B cell (primary cell): Measurements from ENCODE around the gene CEP112. TPM values are rescaled to one million over a fixed set of nuclear protein-coding genes. Genes with fewer than 3 reads are reported as not detected.

ENCODE experiments used
- ATAC-seq: fragments of 200-7000 bp; cut with Tn5 transposase; one replicate; pipeline ENCODE4 v1.10.0; 2021; ENCODE audit warnings: low read depth, mild to moderate bottlenecking, moderate number of reproducible peaks, moderate library complexity
- CTCF ChIA-PET: fragments of 350-600 bp; sonication (Branson Sonifier 250); formaldehyde crosslinking; loops from one replicate; lab custom pipeline; 2021; ENCODE audit warnings: antibody characterized with exemption, inconsistent platforms; lab: Charles Lee
- POLR2A ChIA-PET: fragments of 350-600 bp; sonication (Branson Sonifier 250); formaldehyde crosslinking; loops from one replicate; lab custom pipeline; 2021; ENCODE audit warnings: antibody characterized with exemption; lab: Charles Lee
- DNase-seq: peaks from one replicate; pipeline ENCODE4 v3.0.0; 2013
- H2AFZ ChIP-seq: 2 replicates; pipeline ENCODE4 v1.6.1; 2012; ENCODE audit warnings: mild to moderate bottlenecking, low read depth, low read length; ENCODE audit not compliant: insufficient read depth, poor library complexity, severe bottlenecking
- H3K27ac ChIP-seq, 2 donors: 1 replicate in 1 of 2; 2 replicates in 1 of 2; pipeline ENCODE4 v1.5.1; 2012 to 2013; ENCODE audit warnings: low read length in 2 of 2, mild to moderate bottlenecking in 2 of 2, moderate library complexity in 1 of 2
- H3K27me3 ChIP-seq, 4 experiments: fragments of 200-600 bp in 1 of 4; sonication (generic) in 1 of 4; replicated peaks in 1 of 4; 1 replicate in 2 of 4; 2 replicates in 2 of 4; pipeline versions ENCODE4 v1.6.1 to v1.7.0; 2013 to 2016; ENCODE audit warnings: low read length in 3 of 4, mild to moderate bottlenecking in 2 of 4, mixed read lengths in 1 of 4, moderate library complexity in 1 of 4; ENCODE audit not compliant: insufficient read depth in 4 of 4, control insufficient read depth in 3 of 4; ENCODE audit errors: control extremely low read depth in 1 of 4
- H3K36me3 ChIP-seq, 2 experiments: replicated peaks in 1 of 2; 1 replicate in 1 of 2; 2 replicates in 1 of 2; pipeline versions ENCODE4 v1.6.1 to v1.7.1; 2013; ENCODE audit warnings: low read length in 1 of 2; ENCODE audit not compliant: insufficient read depth in 2 of 2, control insufficient read depth in 1 of 2; ENCODE audit errors: control extremely low read depth in 1 of 2, extremely low read depth in 1 of 2
- H3K4me1 ChIP-seq, 2 donors: fragments of 200-600 bp in 1 of 2; sonication (generic) in 1 of 2; 1 replicate in 1 of 2; 2 replicates in 1 of 2; pipeline versions ENCODE4 v1.5.1 to v1.6.1; 2013 to 2017; ENCODE audit warnings: low read length in 2 of 2; ENCODE audit not compliant: control insufficient read depth in 2 of 2, insufficient read depth in 2 of 2
- H3K4me2 ChIP-seq: replicated peaks from 2 replicates; pipeline ENCODE3; 2012; ENCODE audit warnings: mild to moderate bottlenecking, low read depth, low read length; ENCODE audit not compliant: poor library complexity, severe bottlenecking
- H3K4me3 ChIP-seq, 5 experiments: fragments of 200-600 bp in 1 of 5; sonication (generic) in 1 of 5; 1 replicate in 3 of 5; 2 replicates in 2 of 5; pipeline versions ENCODE4 v1.5.1 to v1.7.0; 2011 to 2016; ENCODE audit warnings: low read length in 4 of 5, mild to moderate bottlenecking in 4 of 5, low read depth in 2 of 5, control low read depth in 1 of 5, moderate library complexity in 1 of 5; ENCODE audit not compliant: insufficient read depth in 1 of 5; ENCODE audit errors: control extremely low read depth in 1 of 5, extremely low read depth in 1 of 5
- H3K79me2 ChIP-seq: fragments of 200-600 bp; sonication (generic); one replicate; pipeline ENCODE4 v1.6.0; 2016; ENCODE audit warnings: low read length; ENCODE audit not compliant: control insufficient read depth, insufficient read depth
- H3K9ac ChIP-seq: fragments of 200-600 bp; sonication (generic); 2 replicates; pipeline ENCODE4 v1.6.1; 2017; ENCODE audit warnings: mild to moderate bottlenecking, low read length, moderate library complexity
- H3K9me3 ChIP-seq, 3 donors: one replicate each; pipeline versions ENCODE4 v1.6.1 to v1.7.1; 2013; ENCODE audit warnings: low read length in 2 of 3; ENCODE audit not compliant: control insufficient read depth in 2 of 3, insufficient read depth in 1 of 3; ENCODE audit errors: control extremely low read depth in 1 of 3
- H4K20me1 ChIP-seq: 2 replicates; pipeline ENCODE4 v1.6.0; 2012; ENCODE audit warnings: mild to moderate bottlenecking, low read length; ENCODE audit not compliant: insufficient read depth, control insufficient read depth, poor library complexity, severe bottlenecking
- H3K27ac Mint-ChIP-seq: one replicate; pipeline ENCODE4 v1.8.0; 2021; ENCODE audit warnings: mixed read lengths
- H3K27me3 Mint-ChIP-seq: one replicate; pipeline ENCODE4 v1.8.0; 2021; ENCODE audit warnings: mixed read lengths
- H3K4me1 Mint-ChIP-seq: one replicate; pipeline ENCODE4 v1.8.0; 2021; ENCODE audit warnings: mixed read lengths
- H3K4me3 Mint-ChIP-seq: one replicate; pipeline ENCODE4 v1.8.0; 2021; ENCODE audit warnings: mixed read lengths
- H3K9me3 Mint-ChIP-seq: one replicate; pipeline ENCODE4 v1.8.0; 2022; ENCODE audit warnings: mixed read lengths; ENCODE audit not compliant: insufficient read depth
- EZH2 ChIP-seq: IDR thresholded peaks from 2 replicates; pipeline ENCODE4 v1.6.1; 2012; ENCODE audit warnings: borderline replicate concordance, low read depth, mild to moderate bottlenecking, moderate library complexity, low read length; ENCODE audit not compliant: insufficient read depth, poor library complexity, severe bottlenecking
- WGBS: methylation state at CpG from one replicate; pipeline ENCODE4 v1.1.5; 2013; ENCODE audit warnings: missing lambda C conversion rate; ENCODE audit not compliant: insufficient coverage; 5-methylcytosine and 5-hydroxymethylcytosine counted together
- intact Hi-C: fragments of 100-400 bp; cut with micrococcal nuclease; formaldehyde crosslinking; loops from one replicate; pipeline ENCODE4 v1.10.0; 2022
- polyA plus RNA-seq: library from polyadenylated mRNA; depleted of rRNA; stranded (reverse); fragments of >200 nt; gene quantifications from 2 replicates; pipeline ENCODE4 v1.2.3, GENCODE V29; 2012
- total RNA-seq, 2 donors: library from RNA; stranded (reverse); fragments of 120-200 nt in 1 of 2; gene quantifications; 1 replicate in 1 of 2; 2 replicates in 1 of 2; pipeline versions ENCODE4 v1.2.3 to v1.2.4, GENCODE V29; 2013 to 2022
- TF ChIP-seq, protein P1 (sequence below): fragments of 200-600 bp; IDR thresholded peaks from one replicate; pipeline ENCODE4 v1.8.0; 2022; ENCODE audit warnings: antibody characterized with exemption, mild to moderate bottlenecking

The CEP112 gene
- total and polyA plus RNA-seq, 2 donors (not counting 1 experiment from before 2014, with no cell fraction given): 0.57 to 4.6 TPM

DNA sequence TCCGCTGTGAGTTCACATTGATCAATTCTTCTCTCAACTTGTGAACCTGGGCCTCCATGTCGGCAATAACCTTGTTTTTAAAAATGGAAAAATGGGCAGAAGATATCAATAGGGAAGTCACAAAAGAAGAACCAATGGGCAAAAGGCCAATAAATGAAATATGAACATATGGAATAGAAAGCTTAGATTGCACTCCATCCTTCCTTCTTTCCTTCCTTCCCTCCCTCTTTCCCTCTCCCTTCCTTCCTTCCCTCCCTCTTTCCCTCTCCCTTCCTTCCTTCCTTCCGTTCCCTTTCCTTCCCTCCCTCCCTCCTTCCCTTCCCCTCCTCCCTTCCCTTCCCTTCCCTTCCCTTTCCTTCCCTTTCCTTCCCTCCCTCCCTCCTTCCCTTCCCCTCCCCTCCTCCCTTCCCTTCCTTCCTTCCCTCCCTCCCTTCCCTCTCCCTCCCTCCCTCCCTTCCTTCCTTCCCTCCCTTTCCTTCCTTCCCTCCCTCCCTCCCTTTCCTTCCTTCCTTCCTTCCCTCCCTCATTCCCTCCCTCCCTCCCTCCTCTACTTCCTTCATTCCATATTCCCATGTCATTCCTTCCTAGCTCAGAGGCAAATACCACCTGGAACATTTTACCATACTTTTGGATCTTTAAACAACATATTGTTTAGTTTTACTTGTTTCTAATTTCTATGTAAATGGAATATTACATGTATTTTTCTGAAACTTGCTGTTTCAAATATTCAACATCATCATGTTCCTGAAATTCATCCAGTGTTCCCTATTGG lies 339.8 kb downstream of the CEP112 start:
- no CpG with 5 or more reads among the region's 3 CpGs for WGBS
- Histone ChIP-seq H4K20me1 (no peaks in the 10 kb centered on the region), H3K4me1 (no peaks in the 10 kb centered on the region), H2AFZ (no peak overlapping the region), H3K79me2 (no peaks in the 10 kb centered on the region), H3K9ac (no peak overlapping the region), H3K4me3 (no peak overlapping the region), H3K4me2 (no peak overlapping the region), H3K27me3 (no peaks in the 10 kb centered on the region), H3K9me3 (no peaks in the 10 kb centered on the region), H3K27ac (no peak overlapping the region), H3K36me3 (no peaks in the 10 kb centered on the region)
- TF ChIP-seq EZH2: no peak
- TF ChIP-seq, protein P1, sequence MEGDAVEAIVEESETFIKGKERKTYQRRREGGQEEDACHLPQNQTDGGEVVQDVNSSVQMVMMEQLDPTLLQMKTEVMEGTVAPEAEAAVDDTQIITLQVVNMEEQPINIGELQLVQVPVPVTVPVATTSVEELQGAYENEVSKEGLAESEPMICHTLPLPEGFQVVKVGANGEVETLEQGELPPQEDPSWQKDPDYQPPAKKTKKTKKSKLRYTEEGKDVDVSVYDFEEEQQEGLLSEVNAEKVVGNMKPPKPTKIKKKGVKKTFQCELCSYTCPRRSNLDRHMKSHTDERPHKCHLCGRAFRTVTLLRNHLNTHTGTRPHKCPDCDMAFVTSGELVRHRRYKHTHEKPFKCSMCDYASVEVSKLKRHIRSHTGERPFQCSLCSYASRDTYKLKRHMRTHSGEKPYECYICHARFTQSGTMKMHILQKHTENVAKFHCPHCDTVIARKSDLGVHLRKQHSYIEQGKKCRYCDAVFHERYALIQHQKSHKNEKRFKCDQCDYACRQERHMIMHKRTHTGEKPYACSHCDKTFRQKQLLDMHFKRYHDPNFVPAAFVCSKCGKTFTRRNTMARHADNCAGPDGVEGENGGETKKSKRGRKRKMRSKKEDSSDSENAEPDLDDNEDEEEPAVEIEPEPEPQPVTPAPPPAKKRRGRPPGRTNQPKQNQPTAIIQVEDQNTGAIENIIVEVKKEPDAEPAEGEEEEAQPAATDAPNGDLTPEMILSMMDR: no peak
- intact Hi-C loops: no loop called here
- H3K27me3 Mint-ChIP-seq: peaks cover 14% of the 10 kb centered on the region
- ChIA-PET CTCF (no interaction called here), POLR2A (no interaction called here)
- no peak overlapping the region for H3K27ac Mint-ChIP-seq
- ATAC-seq (no peak), DNase-seq (no peak)
- H3K4me1 Mint-ChIP-seq: no peaks in the 10 kb centered on the region
- no peak overlapping the region for H3K4me3 Mint-ChIP-seq
- no peaks in the 10 kb centered on the region for H3K9me3 Mint-ChIP-seq

DNA sequence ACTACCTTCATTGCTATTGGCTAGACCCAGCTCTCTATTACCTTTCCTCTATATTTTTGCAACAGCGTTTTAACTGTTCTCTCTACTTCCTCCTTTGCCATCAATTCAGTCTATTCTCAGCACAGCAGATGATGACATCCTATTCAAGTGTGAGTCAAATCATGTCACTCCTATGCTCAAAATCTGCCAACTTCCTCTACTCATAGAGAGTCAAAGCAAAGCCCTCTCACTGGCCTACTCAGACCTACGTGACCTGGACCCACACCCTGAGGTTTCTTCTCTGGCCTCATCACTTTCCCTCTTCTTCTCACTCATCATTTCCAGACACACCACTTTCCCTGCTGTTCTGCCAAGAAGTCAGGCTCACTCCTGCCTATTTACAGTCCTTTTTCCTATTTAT lies 341.4 kb downstream of the CEP112 start:
- POLR2A ChIA-PET: no interaction called here

More for the DNA sequence above, 341.4 kb downstream of the CEP112 start:
- Histone ChIP-seq H3K4me3 (no peak overlapping the region), H3K27ac (no peak overlapping the region), H3K4me2 (no peak overlapping the region), H3K9ac (no peak overlapping the region), H2AFZ (no peak overlapping the region), H3K27me3 (no peaks in the 10 kb centered on the region), H3K4me1 (no peaks in the 10 kb centered on the region), H3K36me3 (no peaks in the 10 kb centered on the region), H3K79me2 (no peaks in the 10 kb centered on the region), H4K20me1 (no peaks in the 10 kb centered on the region), H3K9me3 (no peaks in the 10 kb centered on the region)
- no peak overlapping the region for H3K27ac Mint-ChIP-seq
- DNase-seq (no peak), ATAC-seq (no peak)
- TF ChIP-seq, protein P1: no peak
- TF ChIP-seq EZH2: no peak
- intact Hi-C loops: no loop called here
- H3K4me1 Mint-ChIP-seq: no peaks in the 10 kb centered on the region
- 53% methylated on average over 2 of the region's 2 CpGs for WGBS
- no peak overlapping the region for H3K4me3 Mint-ChIP-seq
- CTCF ChIA-PET: no interaction called here
- H3K27me3 Mint-ChIP-seq: peaks cover 10% of the 10 kb centered on the region
- no peaks in the 10 kb centered on the region for H3K9me3 Mint-ChIP-seq
